GM18511 (cell line): ENCODE measurements around the gene SCN3A.
A peak's percentile ranks its signal among the peaks of the same experiment; 100 is the strongest.

Experiments used
- ATAC-seq: cut with Tn5 transposase; IDR thresholded peaks from one replicate; pipeline ENCODE4 v1.9.1; 2021; ENCODE audit warnings: mild to moderate bottlenecking, moderate library complexity; ENCODE audit not compliant: unreplicated experiment

The SCN3A gene

DNA sequence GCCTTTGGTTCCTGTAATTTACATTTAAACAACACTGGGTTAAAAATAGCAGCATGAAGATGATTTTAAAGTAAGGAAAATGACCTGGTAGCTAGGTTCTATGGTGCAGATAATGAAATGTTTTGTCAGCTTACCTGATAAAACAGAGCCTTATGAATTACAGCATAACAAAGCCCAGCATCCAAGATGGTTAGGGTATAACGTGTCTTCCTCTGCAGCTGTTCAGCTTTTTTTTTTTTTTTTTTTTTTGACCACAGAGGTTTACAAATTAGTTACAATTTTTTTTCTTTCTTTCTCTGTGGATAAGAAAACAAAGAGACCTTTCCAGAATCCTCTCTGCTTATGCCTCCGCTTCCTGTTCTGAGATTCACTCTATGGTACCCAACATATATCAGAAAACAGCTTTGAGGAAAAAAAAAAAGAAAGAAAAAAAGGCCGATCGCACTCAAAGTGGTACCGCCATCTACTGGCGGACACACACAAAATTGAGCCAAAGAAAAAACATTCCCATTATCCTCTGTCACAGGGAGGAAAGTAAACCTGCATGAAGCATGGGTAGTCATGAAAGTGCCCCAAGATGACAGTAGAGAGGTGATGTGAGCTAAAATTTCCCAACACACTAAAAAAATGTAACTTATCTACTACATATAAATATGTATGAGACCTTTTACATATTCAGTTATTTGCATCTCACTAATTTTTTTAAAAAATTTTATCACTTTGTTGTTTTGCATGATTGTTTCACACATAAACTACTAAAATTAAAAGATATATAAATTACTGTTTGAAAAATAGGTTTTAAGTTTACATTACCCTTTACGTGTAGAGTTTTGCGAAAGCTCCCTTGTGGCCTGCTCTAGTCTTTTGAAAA is at the start of gene SCN3A:
Gene SCN3A (minus strand): TSS at position 362 of the 871 bp plus-strand sequence. CDS start 27,656 bp downstream, outside the sequence.
- peak; percentile 70 for ATAC-seq

DNA sequence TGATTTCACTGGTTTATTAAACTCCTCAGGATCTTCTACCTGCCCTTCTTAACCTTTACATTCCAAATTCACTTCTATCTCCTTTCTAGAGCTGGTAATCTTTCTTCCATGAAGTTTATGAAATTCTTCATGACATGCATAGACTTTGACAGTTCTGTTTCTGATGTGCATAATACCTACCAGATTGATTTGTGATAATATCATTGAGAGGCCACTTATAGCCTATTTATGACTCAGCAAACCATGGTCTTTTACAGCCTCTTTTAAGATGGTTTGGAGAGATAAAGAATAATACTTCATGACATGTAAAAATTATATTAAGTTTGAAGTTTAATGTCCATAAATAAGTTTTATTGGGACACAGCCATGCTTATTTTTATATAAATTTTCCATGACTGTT is 49.3 kb upstream of the SCN3A start:
- ATAC-seq: no peak

GRCh38 chr2:165251366-165251765 is 47.5 kb upstream of the SCN3A start:
- no peak for ATAC-seq

DNA sequence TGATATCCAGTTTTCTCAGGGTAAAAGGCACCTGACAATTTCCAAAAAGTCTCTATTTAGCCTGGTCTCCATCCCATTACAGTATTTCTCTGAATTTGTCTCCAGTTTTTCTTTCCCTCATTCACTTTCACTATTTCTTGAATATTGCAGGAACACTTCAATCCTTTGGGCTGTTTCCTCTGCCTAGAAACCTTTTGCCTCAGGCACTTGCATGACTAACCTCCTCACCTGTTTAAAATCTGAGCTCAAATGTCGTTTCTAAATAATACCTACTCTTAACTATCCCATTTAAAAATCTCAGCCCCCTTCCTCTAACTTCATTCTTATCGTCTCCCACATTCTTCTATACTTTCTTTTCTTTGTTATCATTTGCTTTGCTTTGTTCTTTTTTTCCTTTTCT is 44.4 kb upstream of the SCN3A start:
- ATAC-seq: no peak

DNA sequence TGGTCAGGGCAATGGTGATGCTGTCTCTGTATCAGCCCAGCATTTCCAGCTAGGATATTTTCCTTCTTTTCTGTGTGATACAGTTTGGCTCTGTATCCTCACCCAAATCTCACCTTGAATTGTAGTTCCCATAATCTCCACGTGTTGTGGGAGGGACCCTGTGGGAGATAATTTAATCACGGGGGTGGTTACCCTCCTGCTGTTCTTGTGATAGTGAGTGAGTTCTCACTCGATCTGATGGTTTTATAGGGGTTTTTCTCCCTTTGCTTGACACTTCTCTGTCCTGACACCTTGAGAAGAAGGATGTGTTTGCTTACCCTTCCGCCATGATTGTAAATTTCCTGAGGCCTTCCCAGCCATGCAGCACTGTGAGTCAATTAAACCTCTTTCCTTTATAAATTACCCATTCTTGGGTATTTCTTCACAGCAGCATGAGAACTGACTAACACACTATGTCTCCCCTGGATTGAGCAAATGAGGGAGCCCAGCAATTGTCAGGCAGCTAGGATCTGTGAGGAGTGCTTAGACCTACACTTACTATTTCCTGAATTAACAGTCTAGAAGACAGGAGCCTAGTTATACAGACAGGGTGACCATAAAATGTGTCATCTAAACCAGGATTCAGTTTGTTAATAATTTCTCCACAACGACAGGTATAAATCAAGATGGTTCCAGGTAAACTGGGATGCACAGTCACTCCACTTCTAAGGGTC is 41.4 kb upstream of the SCN3A start:
- no peak for ATAC-seq

- no peak for ATAC-seq
Measured at GRCh38 chr2:165240916-165241315, 37.1 kb upstream of the SCN3A start.

GRCh38 chr2:165239856-165240515 is 36.1 kb upstream of the SCN3A start:
- ATAC-seq: no peak

DNA sequence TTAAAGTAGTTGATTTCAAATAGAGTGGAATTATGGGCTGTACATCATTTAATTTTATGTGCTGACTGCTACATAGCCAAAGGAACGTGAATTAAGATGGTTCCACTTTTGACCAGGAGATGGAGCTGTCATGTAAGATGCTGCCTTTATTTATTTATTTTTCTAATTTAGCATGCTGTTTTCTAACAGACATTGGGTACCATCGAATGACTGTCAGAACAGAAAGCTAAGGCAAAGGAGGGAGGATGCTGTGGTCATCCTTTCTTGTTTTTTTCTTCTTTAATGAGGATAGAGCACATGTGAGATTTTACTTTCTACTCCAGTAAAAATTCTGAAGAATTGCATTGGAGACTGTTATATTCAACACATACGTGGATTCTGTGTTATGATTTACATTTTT is 35.4 kb upstream of the SCN3A start, which contains the start of gene SCN2A:
Gene SCN2A (plus strand): TSS at position 185 of the 400 bp plus-strand sequence. CDS start 56,410 bp downstream, outside the sequence.
- ATAC-seq: peak; percentile 68

- ATAC-seq: no peak
Measured at GRCh38 chr2:165238295-165238694, 34.4 kb upstream of the SCN3A start.

DNA sequence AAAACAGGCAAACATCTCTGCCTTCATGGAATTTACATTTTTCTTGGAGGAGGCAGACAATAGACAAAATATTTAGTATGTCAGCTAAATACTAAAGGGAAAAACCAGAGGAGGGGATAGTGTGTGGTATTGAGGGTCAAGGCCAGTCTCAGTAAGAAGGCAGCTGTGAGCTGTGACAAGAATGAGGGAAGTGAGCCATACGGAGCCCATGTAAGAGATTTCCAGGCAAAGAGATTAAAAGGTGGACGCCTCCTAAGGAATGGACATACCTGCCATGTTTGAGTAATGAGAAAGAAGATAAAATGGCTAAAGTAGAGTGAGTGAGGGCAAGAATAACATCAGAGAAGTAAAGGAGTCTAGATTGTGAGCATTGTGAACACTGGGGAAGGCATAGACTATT is 33.2 kb upstream of the SCN3A start:
- ATAC-seq: no peak

- no peak for ATAC-seq
Measured at GRCh38 chr2:165227571-165227970, 23.7 kb upstream of the SCN3A start.

DNA sequence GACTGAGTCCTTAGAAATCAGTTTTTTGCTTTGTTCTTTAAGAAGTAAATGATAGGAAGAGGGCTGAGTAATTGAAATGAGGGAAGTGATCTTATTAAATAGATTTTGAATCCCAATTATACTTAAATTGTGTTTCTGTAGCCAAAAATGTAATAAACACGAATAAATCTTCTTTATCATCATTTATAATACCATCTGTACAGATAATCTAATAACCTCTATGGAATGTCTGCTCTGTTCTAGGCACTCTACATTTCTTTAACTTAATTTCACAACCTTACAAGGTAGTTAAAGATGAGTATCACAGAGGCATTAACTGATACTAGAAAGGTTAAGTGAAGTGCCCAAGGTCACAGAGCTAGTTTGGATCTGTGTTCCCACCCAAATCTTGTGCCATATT is 21.1 kb upstream of the SCN3A start:
- ATAC-seq: no peak

DNA sequence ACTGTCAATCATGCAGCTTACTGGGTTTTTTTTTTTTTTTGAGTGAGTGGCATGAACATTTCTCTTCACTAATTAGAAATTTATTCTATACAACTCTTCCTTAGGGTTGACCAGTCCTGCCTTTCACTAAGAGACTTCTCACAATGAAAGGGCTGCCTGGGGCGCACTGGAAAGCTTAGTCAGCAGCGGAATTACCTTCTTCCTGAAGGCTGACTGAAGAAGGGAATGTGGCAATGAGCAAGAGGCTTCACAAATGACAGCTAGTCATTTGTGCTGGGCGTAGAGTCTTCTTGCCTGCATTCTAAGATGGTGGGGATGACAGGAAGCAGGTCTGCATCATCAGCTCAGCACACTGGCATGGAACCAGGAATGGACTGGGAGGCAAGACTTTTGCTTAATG is 15.6 kb upstream of the SCN3A start:
- no peak for ATAC-seq

DNA sequence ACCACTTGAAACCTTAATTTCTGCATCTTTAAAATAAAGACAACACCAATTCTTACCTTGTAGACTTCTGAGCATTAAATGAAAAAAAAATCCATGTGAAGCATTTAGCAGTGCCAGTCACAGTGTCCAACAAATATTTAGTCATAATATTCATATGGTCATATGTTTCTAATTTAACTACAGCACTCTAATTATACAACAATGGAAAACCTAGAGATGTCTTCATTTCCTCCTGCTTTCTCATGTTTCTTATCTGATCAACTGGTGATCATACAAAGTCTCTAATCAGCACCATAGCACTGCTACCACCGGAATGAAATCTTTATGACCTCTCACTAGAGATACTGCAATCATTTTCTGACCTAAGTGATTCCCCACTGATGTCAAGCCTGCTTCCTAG is 10.2 kb upstream of the SCN3A start:
- ATAC-seq: no peak

DNA sequence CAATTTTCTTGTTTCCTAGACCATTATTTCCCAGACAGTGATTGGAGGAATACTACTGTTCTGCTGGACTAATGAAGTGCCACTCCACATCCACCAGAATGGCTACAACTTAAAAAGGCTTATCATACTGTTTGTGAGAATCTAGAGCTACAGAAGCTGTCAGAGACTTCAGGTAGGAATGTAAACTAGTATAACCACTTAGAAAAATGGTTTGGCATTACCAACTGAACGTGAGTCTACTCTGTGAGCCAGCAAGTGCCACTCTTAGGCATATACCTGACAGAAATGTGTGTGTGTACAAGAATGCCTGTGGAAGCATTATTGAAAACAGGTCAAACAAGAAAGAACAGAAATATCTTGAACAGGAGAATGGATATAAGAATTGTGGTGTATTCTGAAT is 4.2 kb upstream of the SCN3A start:
- ATAC-seq: no peak

- ATAC-seq: no peak
Measured at GRCh38 chr2:165205865-165206264, 2.0 kb upstream of the SCN3A start.

DNA sequence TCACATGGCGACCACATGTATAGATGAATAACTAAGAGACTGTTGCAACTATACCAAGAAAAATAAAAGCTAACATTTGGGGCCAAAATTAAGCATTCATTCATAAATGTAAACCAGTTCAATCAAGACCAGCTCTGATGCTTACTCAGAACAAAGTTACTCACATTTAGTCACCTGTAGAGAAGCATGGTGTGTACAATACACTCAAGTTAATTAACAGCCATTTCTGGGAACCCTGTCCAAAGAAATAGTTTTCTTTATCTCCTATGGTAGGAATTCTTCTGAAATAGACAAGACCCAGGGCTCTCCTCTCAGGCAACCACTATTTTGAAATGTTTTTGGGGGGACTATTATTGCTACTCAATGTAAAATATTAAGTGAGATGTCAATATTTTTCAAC is 1.6 kb downstream of the SCN3A start:
- no peak for ATAC-seq

DNA sequence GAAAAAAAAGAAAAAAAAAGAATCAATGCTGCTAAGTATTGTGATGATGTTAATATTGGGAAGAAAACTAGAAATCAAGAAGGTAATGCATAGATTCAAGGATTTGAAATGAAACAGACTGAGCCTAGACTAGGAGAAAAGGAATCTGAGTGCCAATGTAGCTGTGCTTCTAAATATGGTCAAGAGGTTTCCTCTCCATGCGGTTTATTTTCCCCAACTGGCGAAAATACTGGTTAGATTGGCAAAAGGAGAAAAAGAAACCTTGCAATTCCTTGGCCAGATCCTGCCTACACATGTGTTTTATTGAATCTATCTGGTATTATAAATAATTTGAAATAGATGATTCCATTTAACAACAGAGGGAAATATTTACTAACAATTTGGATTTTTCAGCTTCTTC is 5.7 kb downstream of the SCN3A start:
- no peak for ATAC-seq

- ATAC-seq: no peak
Measured at GRCh38 chr2:165197346-165197745, 6.5 kb downstream of the SCN3A start.

DNA sequence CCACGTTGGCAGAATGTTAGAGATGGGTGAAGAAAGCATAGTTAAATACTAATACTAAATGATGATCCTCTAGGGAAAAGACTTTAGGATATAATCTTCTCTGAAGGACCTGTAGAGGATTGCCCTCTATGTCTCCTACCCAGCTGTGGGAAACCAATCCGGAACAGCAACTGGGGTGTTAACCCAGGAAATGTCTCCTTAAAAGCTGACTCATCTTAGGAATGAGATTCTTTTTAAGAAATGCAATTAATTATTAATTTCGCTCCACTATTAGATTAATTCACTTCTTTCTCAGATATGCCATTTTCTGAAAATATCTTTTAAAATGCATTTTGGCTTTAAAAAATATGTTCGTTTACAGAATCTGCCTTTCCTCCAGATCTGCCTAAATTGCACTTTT is 7.4 kb downstream of the SCN3A start:
- ATAC-seq: no peak

- ATAC-seq: peak; percentile 97
Measured at GRCh38 chr2:165193178-165193777, 10.6 kb downstream of the SCN3A start.
